H1 (cell line): ENCODE data around the gene TESMIN. TPM values are rescaled to one million over a fixed set of nuclear protein-coding genes. Genes with fewer than 3 reads are reported as not detected.

Experiments used
- CTCF ChIA-PET: fragments of 300-600 bp; sonication (Branson Sonifier 250); formaldehyde crosslinking; loops from one replicate; lab custom pipeline; 2021; ENCODE audit not compliant: partially characterized antibody; lab: Charles Lee
- POLR2A ChIA-PET: fragments of 300-600 bp; sonication (Branson Sonifier 250); formaldehyde crosslinking; loops from one replicate; lab custom pipeline; 2021; ENCODE audit warnings: inconsistent platforms; ENCODE audit not compliant: partially characterized antibody; lab: Charles Lee
- DNase-seq, 2 experiments: peaks; one replicate each; pipeline versions ENCODE4 v3.0.0 to v3.0.0-alpha.2; 2010 to 2022; ENCODE audit warnings: low spot score in 2 of 2, low read depth in 1 of 2, mixed read lengths in 1 of 2
- FAIRE-seq: peaks from 2 replicates; lab custom pipeline; 2011; peaks lifted over from hg19 to GRCh38; lab: Jason Lieb, UNC
- H2AFZ ChIP-seq: 2 replicates; pipeline ENCODE4 v1.8.1; 2012; ENCODE audit warnings: low read length, inconsistent platforms
- H2AK5ac ChIP-seq: 2 replicates; pipeline ENCODE4 v1.6.1; 2013; ENCODE audit warnings: low read depth, low read length
- H2BK120ac ChIP-seq: replicated peaks from 2 replicates; pipeline ENCODE3; 2013; ENCODE audit warnings: low read depth, low read length, inconsistent platforms
- H2BK12ac ChIP-seq: 2 replicates; pipeline ENCODE4 v1.6.1; 2013; ENCODE audit warnings: low read depth, low read length
- H2BK15ac ChIP-seq: 2 replicates; pipeline ENCODE4 v1.6.1; 2013; ENCODE audit warnings: low read length
- H2BK20ac ChIP-seq: 2 replicates; pipeline ENCODE4 v1.6.1; 2013; ENCODE audit warnings: low read length
- H2BK5ac ChIP-seq: 2 replicates; pipeline ENCODE4 v1.6.1; 2013; ENCODE audit warnings: low read depth, low read length
- H3K14ac ChIP-seq: 2 replicates; pipeline ENCODE4 v1.6.1; 2013; ENCODE audit warnings: inconsistent platforms; ENCODE audit not compliant: insufficient read length
- H3K18ac ChIP-seq: 2 replicates; pipeline ENCODE4 v1.6.1; 2013; ENCODE audit warnings: low read length; ENCODE audit errors: extremely low read depth
- H3K23ac ChIP-seq: 2 replicates; pipeline ENCODE4 v1.6.1; 2013; ENCODE audit warnings: inconsistent platforms; ENCODE audit not compliant: insufficient read length
- H3K23me2 ChIP-seq: 2 replicates; pipeline ENCODE4 v1.6.1; 2013; ENCODE audit warnings: low read depth, low read length
- H3K27ac ChIP-seq: 2 replicates; pipeline ENCODE4 v1.6.1; 2011; ENCODE audit warnings: low read depth, low read length, inconsistent platforms
- H3K27me3 ChIP-seq, 4 experiments: replicated peaks in 1 of 4; 1 replicate in 1 of 4; 2 replicates in 3 of 4; pipeline versions ENCODE4 v1.6.1 to v1.8.1; 2011 to 2013; ENCODE audit warnings: low read length in 3 of 4, mild to moderate bottlenecking in 3 of 4, inconsistent platforms in 2 of 4, mixed read lengths in 2 of 4, moderate library complexity in 1 of 4; ENCODE audit not compliant: control insufficient read depth in 3 of 4, insufficient read depth in 3 of 4; ENCODE audit errors: extremely low read depth in 1 of 4
- H3K36me3 ChIP-seq, 4 experiments: 2 replicates each; pipeline versions ENCODE4 v1.6.1 to v1.8.1; 2011 to 2013; ENCODE audit warnings: mild to moderate bottlenecking in 4 of 4, low read length in 3 of 4, moderate library complexity in 2 of 4, control low read depth in 1 of 4, inconsistent platforms in 1 of 4; ENCODE audit not compliant: insufficient read depth in 4 of 4, control insufficient read depth in 2 of 4
- H3K4ac ChIP-seq: replicated peaks from 2 replicates; pipeline ENCODE3; 2013; ENCODE audit warnings: low read length, low read depth, mixed read lengths, inconsistent platforms; ENCODE audit not compliant: insufficient read length
- H3K4me1 ChIP-seq, 4 experiments: replicated peaks in 1 of 4; 1 replicate in 1 of 4; 2 replicates in 3 of 4; pipeline versions ENCODE4 v1.6.1 to v1.8.1; 2011 to 2013; ENCODE audit warnings: low read length in 3 of 4, inconsistent platforms in 2 of 4, mixed read lengths in 1 of 4; ENCODE audit not compliant: insufficient read depth in 4 of 4, control insufficient read depth in 3 of 4
- H3K4me2 ChIP-seq, 2 experiments: 2 replicates each; pipeline versions ENCODE4 v1.6.1 to v1.8.1; 2011 to 2013; ENCODE audit warnings: low read depth in 2 of 2, low read length in 2 of 2, control low read depth in 1 of 2, inconsistent platforms in 1 of 2, mild to moderate bottlenecking in 1 of 2; ENCODE audit not compliant: insufficient read depth in 1 of 2
- H3K4me3 ChIP-seq, 4 experiments: fragments of 200-600, 300-600 bp in 1 of 4; sonication (generic), shearing (Covaris generic), sonication (Bioruptor Twin) in 1 of 4; 2 replicates each; pipeline versions ENCODE4 v1.5.1 to v1.8.1; 2011 to 2016; ENCODE audit warnings: low read length in 4 of 4, low read depth in 3 of 4, control low read depth in 2 of 4, inconsistent platforms in 2 of 4, mild to moderate bottlenecking in 2 of 4, mixed read lengths in 1 of 4, moderate library complexity in 1 of 4; ENCODE audit not compliant: insufficient read depth in 2 of 4; ENCODE audit errors: extremely low read depth in 1 of 4
- H3K56ac ChIP-seq: replicated peaks from 2 replicates; pipeline ENCODE3; 2013; ENCODE audit warnings: low read depth, mild to moderate bottlenecking, mixed read lengths, low read length, inconsistent platforms; ENCODE audit not compliant: insufficient read length
- H3K79me1 ChIP-seq: 2 replicates; pipeline ENCODE4 v1.6.1; 2013; ENCODE audit warnings: low read depth, low read length, control low read depth
- H3K79me2 ChIP-seq, 2 experiments: 2 replicates each; pipeline versions ENCODE4 v1.6.1 to v1.8.1; 2012 to 2013; ENCODE audit warnings: low read length in 2 of 2, mild to moderate bottlenecking in 2 of 2, inconsistent platforms in 1 of 2; ENCODE audit not compliant: insufficient read depth in 2 of 2, control insufficient read depth in 1 of 2
- H3K9ac ChIP-seq, 4 experiments: replicated peaks in 1 of 4; 1 replicate in 1 of 4; 2 replicates in 3 of 4; pipeline versions ENCODE4 v1.6.1 to v1.8.1; 2011 to 2013; ENCODE audit warnings: low read depth in 3 of 4, low read length in 3 of 4, control low read depth in 2 of 4, mild to moderate bottlenecking in 2 of 4, moderate library complexity in 2 of 4, inconsistent platforms in 1 of 4; ENCODE audit errors: extremely low read depth in 1 of 4
- H3K9me3 ChIP-seq, 2 experiments: 2 replicates each; pipeline versions ENCODE4 v1.6.1 to v1.8.1; 2012 to 2013; ENCODE audit warnings: mild to moderate bottlenecking in 2 of 2, moderate library complexity in 2 of 2, control low read depth in 1 of 2, inconsistent platforms in 1 of 2, low read depth in 1 of 2, low read length in 1 of 2, mixed read lengths in 1 of 2; ENCODE audit not compliant: insufficient read depth in 2 of 2
- H4K20me1 ChIP-seq, 2 experiments: replicated peaks in 1 of 2; 2 replicates each; pipeline versions ENCODE3 to v1.8.1; 2011 to 2013; ENCODE audit warnings: inconsistent platforms in 2 of 2, low read length in 2 of 2, mild to moderate bottlenecking in 1 of 2; ENCODE audit not compliant: insufficient read depth in 2 of 2, control insufficient read depth in 1 of 2
- H4K5ac ChIP-seq: 2 replicates; pipeline ENCODE4 v1.6.1; 2013; ENCODE audit warnings: low read length, low read depth, mixed read lengths, inconsistent platforms; ENCODE audit not compliant: insufficient read length
- H4K8ac ChIP-seq: 2 replicates; pipeline ENCODE4 v1.8.0; 2013; ENCODE audit warnings: mild to moderate bottlenecking, moderate library complexity, low read length, inconsistent platforms; ENCODE audit not compliant: insufficient read depth; ENCODE audit errors: extremely low read depth
- H4K91ac ChIP-seq: replicated peaks from 2 replicates; pipeline ENCODE3; 2013; ENCODE audit warnings: low read length, mixed read lengths, inconsistent platforms; ENCODE audit not compliant: insufficient read length
- JUN ChIP-seq: IDR thresholded peaks from 2 replicates; pipeline ENCODE4 v1.6.1; 2011; ENCODE audit warnings: low read depth, mild to moderate bottlenecking, improper control_type of control experiment, low read length
- RAD21 ChIP-seq, 2 experiments: IDR thresholded peaks in 1 of 2; conservative IDR thresholded peaks in 1 of 2; 2 replicates each; pipeline ENCODE4 v1.6.1; 2011; ENCODE audit warnings: low read depth in 2 of 2, low read length in 2 of 2, improper control_type of control experiment in 1 of 2, inconsistent platforms in 1 of 2, mild to moderate bottlenecking in 1 of 2, moderate library complexity in 1 of 2
- WGBS, 2 experiments: shearing (Covaris generic) in 1 of 2; methylation state at CpG; one replicate each; pipeline versions ENCODE4 v1.1.6 to v1.1.7; 2013 to 2015; ENCODE audit warnings: low lambda C conversion rate in 2 of 2, mixed read lengths in 2 of 2, inconsistent platforms in 1 of 2, low coverage in 1 of 2, missing lambda C conversion rate in 1 of 2; ENCODE audit not compliant: insufficient replicate concordance in 2 of 2, insufficient coverage in 1 of 2, insufficient read length in 1 of 2; ENCODE audit errors: extremely low coverage in 1 of 2, missing lambda C conversion rate in 1 of 2; 5-methylcytosine and 5-hydroxymethylcytosine counted together
- polyA plus RNA-seq, 7 experiments: library from polyadenylated mRNA; depleted of rRNA in 3 of 7; stranded (reverse) in 5 of 7; unstranded in 2 of 7; fragments of >200 nt in 5 of 7; fragments of 200-250 nt in 2 of 7; gene quantifications; 1 replicate in 5 of 7; 2 replicates in 1 of 7; 4 replicates in 1 of 7; pipeline versions ENCODE4 v1.2.1 to v1.2.3, GENCODE V29; 2011 to 2013; ENCODE audit warnings: missing spikeins in 2 of 7, mixed read lengths in 2 of 7
- total RNA-seq: library from RNA; stranded (reverse); fragmentation: NEBNext Ultra II Directional; extraction: Animal tissue kit (Norgen Biotek cat#: 25700); gene quantifications from 2 replicates; pipeline ENCODE4 v1.2.1, GENCODE V29; 2021
- TF ChIP-seq, protein P1 (sequence below), 3 experiments: IDR thresholded peaks; 1 replicate in 2 of 3; 2 replicates in 1 of 3; pipeline versions ENCODE4 v1.5.1 to v1.6.1; 2011; ENCODE audit warnings: low read length in 3 of 3, mild to moderate bottlenecking in 3 of 3, inconsistent platforms in 2 of 3, low read depth in 1 of 3, moderate library complexity in 1 of 3; ENCODE audit not compliant: insufficient read depth in 1 of 3; ENCODE audit errors: control extremely low read depth in 1 of 3

TESMIN gene
- total and polyA plus RNA-seq, 2 of the 8 experiments (the other 6 are each of a cell fraction or from before 2014, with no cell fraction given) = 22.6 to 61.1 TPM

DNA sequence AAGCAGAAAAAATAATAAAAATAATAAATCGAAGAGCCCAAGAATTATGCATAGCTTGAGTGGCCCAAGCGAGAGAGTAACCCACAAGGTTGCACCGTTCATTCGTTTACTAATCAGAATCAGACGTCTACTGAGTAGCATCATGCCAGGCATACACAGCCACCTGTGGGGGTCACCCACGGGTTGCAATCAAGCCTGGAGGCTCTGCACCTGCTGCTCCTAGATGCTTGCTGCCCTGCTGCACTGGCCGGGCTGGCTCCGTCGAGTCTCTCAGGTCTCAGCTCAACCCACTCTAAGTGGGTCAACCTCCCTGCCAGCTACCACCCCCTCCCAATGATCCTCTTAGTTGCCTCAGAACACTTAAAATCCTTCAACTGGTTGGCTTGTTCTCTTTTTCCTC is 2.0 kb upstream of the TESMIN start:
- Histone ChIP-seq H3K4ac (no peak overlapping the region), H2BK20ac (no peak overlapping the region), H3K4me3 (no peak overlapping the region), H2BK5ac (no peak overlapping the region), H4K91ac (no peak overlapping the region), H2AFZ (no peak overlapping the region), H2BK12ac (no peak overlapping the region), H3K27me3 (no peaks in the 10 kb centered on the region), H3K18ac (no peak overlapping the region), H4K5ac (no peak overlapping the region), H3K23me2 (peaks cover 8% of the 10 kb centered on the region), H2AK5ac (no peak overlapping the region), H3K56ac (no peak overlapping the region), H3K36me3 (no peaks in the 10 kb centered on the region; a peak in 1 of 8 replicates), H3K9me3 (no peaks in the 10 kb centered on the region), H3K79me2 (peaks cover 0 to 10% of the 10 kb centered on the region in 2 experiments; a peak in 2 of 4 replicates), H4K20me1 (no peaks in the 10 kb centered on the region), H2BK120ac (no peak overlapping the region), H4K8ac (no peak overlapping the region), H3K4me1 (peaks cover 0 to 8% (median 5%) of the 10 kb centered on the region in 4 experiments; a peak in 4 of 7 replicates), H3K23ac (no peak overlapping the region), H3K79me1 (no peaks in the 10 kb centered on the region), H3K27ac (no peak overlapping the region), H3K14ac (no peak overlapping the region), H3K9ac (no peak overlapping the region), H2BK15ac (no peak overlapping the region), H3K4me2 (no peak overlapping the region)
- 86% methylated on average over 9 of the region's 9 CpGs; no CpG with 5 or more reads in 1 of the 2 experiments for WGBS, 2 experiments
- ChIA-PET POLR2A (interaction anchor here (0.8 to 1.7 kb wide), 2 partner anchors 9 to 42 kb away, joined by 3 to 4 read pairs; no protein-coding TSS in a partner anchor), CTCF (interaction anchor here (1.1 to 2.7 kb wide), 3 partner anchors 45 to 89 kb away, joined by 3 to 12 read pairs (median 5); no protein-coding TSS in a partner anchor)
- DNase-seq (no peak), FAIRE-seq (no peak)
- TF ChIP-seq, protein P1, sequence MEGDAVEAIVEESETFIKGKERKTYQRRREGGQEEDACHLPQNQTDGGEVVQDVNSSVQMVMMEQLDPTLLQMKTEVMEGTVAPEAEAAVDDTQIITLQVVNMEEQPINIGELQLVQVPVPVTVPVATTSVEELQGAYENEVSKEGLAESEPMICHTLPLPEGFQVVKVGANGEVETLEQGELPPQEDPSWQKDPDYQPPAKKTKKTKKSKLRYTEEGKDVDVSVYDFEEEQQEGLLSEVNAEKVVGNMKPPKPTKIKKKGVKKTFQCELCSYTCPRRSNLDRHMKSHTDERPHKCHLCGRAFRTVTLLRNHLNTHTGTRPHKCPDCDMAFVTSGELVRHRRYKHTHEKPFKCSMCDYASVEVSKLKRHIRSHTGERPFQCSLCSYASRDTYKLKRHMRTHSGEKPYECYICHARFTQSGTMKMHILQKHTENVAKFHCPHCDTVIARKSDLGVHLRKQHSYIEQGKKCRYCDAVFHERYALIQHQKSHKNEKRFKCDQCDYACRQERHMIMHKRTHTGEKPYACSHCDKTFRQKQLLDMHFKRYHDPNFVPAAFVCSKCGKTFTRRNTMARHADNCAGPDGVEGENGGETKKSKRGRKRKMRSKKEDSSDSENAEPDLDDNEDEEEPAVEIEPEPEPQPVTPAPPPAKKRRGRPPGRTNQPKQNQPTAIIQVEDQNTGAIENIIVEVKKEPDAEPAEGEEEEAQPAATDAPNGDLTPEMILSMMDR (IDR thresholded peaks at IDR 0.05; ENCODE audit: control extremely low read depth in 1 of 3, insufficient read depth in 1 of 3, low read depth in 1 of 3, low read length in 3 of 3) = peak in 1 of 3 experiments; percentile 9; a peak in 1 of 4 replicates
- TF ChIP-seq JUN (no peak), RAD21 (IDR thresholded peaks at IDR 0.05 in 1 of 2, conservative IDR thresholded peaks at IDR 0.05 in 1 of 2; ENCODE audit: low read depth in 2 of 2, low read length in 2 of 2) (peak; percentile 12 to 30; a peak in 2 of 4 replicates)
